Measurements from ENCODE around the gene SGCD.

Gene SGCD

DNA sequence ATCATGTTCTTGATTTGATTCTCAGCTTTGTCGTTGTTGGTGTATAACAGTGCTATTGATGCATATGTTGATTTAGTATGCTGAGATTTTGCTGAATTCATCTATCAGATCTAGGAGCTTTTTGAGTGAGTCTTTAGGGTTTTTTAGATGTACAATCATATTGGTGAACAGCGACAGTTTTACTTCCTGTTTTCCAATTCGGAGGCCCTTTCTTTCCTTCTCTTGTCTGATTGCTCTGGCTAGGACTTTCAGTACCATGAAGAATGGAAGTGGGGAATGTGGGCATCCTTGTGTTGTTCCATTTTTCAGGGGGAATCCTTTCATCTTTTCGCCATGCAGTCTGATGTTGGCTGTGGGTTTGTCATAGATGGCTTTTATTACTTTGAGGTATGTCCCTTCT lies 100.4 kb downstream of the SGCD start:
- Histone ChIP-seq H3K27me3 (replicated peaks; ENCODE audit: control insufficient read depth, insufficient read depth, low read length) (no peaks in the 10 kb centered on the region), H3K9ac (ENCODE audit: low read length) (no peak overlapping the region), H3K4me1 (ENCODE audit: control insufficient read depth, insufficient read depth, low read length) (no peaks in the 10 kb centered on the region), H3K4me3 (ENCODE audit: low read length) (no peak overlapping the region), H3K36me3 (ENCODE audit: control insufficient read depth, insufficient read depth, low read length, severe bottlenecking) (no peaks in the 10 kb centered on the region), H3K9me3 (ENCODE audit: control insufficient read depth, low read length) (peaks cover 6% of the 10 kb centered on the region)
- DNase-seq (ENCODE audit: low read depth), result no peak

DNA sequence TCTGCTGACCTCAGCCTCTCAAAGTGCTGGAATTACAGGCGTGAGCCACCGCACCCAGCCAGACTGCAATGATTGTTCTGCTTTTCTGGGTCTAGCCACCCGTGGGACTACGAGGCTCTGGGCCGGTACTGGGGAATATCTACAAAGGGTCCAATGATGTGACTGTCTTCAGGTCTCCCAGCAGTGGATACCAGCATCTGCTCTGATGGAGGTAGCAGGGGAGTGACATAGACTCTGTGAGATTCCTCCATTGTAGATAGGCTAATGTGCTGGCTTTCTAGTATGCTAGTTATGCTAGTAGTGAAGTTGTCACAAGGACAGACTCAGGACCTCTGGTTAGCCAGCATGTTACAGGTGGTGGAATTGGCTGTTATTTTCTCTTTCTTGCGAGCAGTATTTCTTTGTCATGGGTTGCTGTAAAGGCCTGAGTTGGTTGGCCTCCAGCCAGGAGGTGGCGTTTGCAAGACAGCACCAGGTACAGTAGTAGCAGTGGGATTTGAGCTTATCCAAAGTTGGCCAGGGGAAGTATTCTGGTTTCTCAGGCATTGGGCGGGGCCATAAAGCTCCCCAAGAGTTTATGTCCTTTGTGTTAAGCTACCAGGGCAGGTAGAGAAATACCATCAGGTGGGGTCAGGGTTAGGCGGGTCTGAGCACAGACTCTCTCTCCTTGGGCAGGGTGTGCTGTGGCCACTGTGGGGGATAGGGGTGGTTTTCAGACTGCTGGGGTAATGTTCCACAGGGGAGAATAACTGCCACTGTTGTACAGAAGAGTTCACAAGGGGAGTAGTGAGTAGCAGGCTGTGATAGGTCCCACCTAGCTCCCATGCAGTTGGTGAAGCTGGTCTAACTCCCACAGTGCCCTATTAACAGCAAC lies 105.2 kb downstream of the SGCD start:
- H3K9me3 ChIP-seq (ENCODE audit: control insufficient read depth, low read length), result peaks cover 6% of the 10 kb centered on the region
- DNase-seq (ENCODE audit: low read depth), result no peak
- no peaks in the 10 kb centered on the region for H3K4me1 ChIP-seq (ENCODE audit: control insufficient read depth, insufficient read depth, low read length)
- no peak overlapping the region for H3K4me3 ChIP-seq (ENCODE audit: low read length)
- no peaks in the 10 kb centered on the region for H3K36me3 ChIP-seq (ENCODE audit: control insufficient read depth, insufficient read depth, low read length, severe bottlenecking)
- H3K9ac ChIP-seq (ENCODE audit: low read length), result no peak overlapping the region
- no peaks in the 10 kb centered on the region for H3K27me3 ChIP-seq (replicated peaks; ENCODE audit: control insufficient read depth, insufficient read depth, low read length)

DNA sequence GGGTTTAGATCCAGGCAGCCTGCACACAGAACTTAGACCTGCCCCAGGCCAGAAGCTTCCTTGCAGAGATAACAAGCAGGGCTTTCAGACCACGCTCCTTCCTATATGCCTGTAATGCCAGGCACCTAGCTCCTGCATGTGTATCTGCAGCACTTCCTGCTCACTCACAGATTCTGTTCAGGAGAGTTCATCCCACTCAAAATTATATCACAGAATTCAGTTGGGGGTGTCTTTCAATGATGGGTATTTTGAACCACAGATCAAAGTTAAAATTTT lies 105.8 kb downstream of the SGCD start:
- Histone ChIP-seq H3K27me3 (replicated peaks; ENCODE audit: control insufficient read depth, insufficient read depth, low read length) (no peaks in the 10 kb centered on the region), H3K4me3 (ENCODE audit: low read length) (no peak overlapping the region), H3K4me1 (ENCODE audit: control insufficient read depth, insufficient read depth, low read length) (no peaks in the 10 kb centered on the region), H3K36me3 (ENCODE audit: control insufficient read depth, insufficient read depth, low read length, severe bottlenecking) (no peaks in the 10 kb centered on the region), H3K9ac (ENCODE audit: low read length) (no peak overlapping the region), H3K9me3 (ENCODE audit: control insufficient read depth, low read length) (peaks cover 6% of the 10 kb centered on the region)
- DNase-seq (ENCODE audit: low read depth), result no peak

DNA sequence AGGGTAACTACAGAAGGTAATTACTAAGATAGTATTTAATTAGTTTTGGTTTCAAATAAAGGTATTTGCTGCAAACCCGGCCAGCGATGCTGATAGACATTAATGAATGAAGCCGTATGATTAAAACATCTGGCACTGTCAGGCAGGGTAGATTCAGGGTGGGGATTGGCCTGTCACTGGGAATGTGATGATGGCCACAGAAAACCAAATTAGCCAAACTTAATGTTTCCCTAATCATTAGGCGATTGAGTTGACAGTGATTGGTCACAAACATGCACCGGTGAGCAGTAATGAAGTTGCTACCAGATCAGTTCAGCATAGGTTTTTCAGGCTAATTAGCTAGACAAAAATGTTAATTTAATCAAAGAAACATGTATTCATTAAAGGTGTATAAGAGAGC lies 107.5 kb downstream of the SGCD start:
- Histone ChIP-seq H3K36me3 (ENCODE audit: control insufficient read depth, insufficient read depth, low read length, severe bottlenecking) (no peaks in the 10 kb centered on the region), H3K4me3 (ENCODE audit: low read length) (no peak overlapping the region), H3K4me1 (ENCODE audit: control insufficient read depth, insufficient read depth, low read length) (no peaks in the 10 kb centered on the region), H3K27me3 (replicated peaks; ENCODE audit: control insufficient read depth, insufficient read depth, low read length) (no peaks in the 10 kb centered on the region), H3K9ac (ENCODE audit: low read length) (no peak overlapping the region), H3K9me3 (ENCODE audit: control insufficient read depth, low read length) (peaks cover 1% of the 10 kb centered on the region)
- DNase-seq (ENCODE audit: low read depth), result no peak

DNA sequence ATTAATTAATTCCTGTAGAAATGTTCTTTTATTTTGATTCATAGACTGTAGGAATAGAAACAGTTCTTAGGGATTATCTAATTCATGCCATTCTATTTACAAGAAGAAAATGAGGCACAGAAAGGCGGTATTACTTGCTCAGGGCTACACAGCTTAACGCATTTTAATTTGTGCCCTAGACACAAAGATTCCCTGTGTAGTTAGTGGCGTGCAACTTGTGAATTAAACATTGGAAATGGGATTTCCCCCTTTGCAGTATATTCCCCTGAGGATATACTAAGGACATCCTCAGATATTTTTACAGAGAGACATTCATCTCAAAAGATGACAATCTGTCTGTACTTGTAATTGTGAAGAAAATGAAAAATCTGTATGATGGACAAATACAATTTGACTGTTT lies 108.1 kb downstream of the SGCD start:
- Histone ChIP-seq H3K4me1 (ENCODE audit: control insufficient read depth, insufficient read depth, low read length) (no peaks in the 10 kb centered on the region), H3K9me3 (ENCODE audit: control insufficient read depth, low read length) (no peaks in the 10 kb centered on the region), H3K36me3 (ENCODE audit: control insufficient read depth, insufficient read depth, low read length, severe bottlenecking) (no peaks in the 10 kb centered on the region), H3K27me3 (replicated peaks; ENCODE audit: control insufficient read depth, insufficient read depth, low read length) (no peaks in the 10 kb centered on the region), H3K9ac (ENCODE audit: low read length) (no peak overlapping the region), H3K4me3 (ENCODE audit: low read length) (no peak overlapping the region)
- DNase-seq (ENCODE audit: low read depth), result no peak

DNA sequence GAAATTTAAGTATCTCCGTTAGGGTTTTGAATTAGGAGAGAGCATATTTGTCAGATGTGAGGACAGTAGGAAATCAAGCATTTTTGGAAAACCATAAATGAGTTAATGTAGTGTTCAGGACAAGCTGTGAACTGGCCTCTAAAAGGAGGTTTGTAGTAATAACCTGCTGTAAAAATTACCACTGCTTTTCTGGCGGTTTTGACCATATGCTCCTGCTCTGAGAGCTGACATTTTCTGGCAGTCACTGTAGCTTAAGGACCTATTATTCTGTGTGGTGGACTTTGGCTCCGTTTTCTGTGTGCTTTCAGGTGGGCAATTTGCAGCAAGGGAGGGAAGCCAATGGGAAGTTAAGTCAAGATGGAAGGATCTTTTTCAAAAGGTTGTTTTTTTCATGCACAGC lies 111.1 kb downstream of the SGCD start:
- H3K27me3 ChIP-seq (replicated peaks; ENCODE audit: control insufficient read depth, insufficient read depth, low read length), result no peaks in the 10 kb centered on the region
- H3K9me3 ChIP-seq (ENCODE audit: control insufficient read depth, low read length), result no peaks in the 10 kb centered on the region
- H3K9ac ChIP-seq (ENCODE audit: low read length), result no peak overlapping the region
- DNase-seq (ENCODE audit: low read depth), result no peak
- H3K36me3 ChIP-seq (ENCODE audit: control insufficient read depth, insufficient read depth, low read length, severe bottlenecking), result no peaks in the 10 kb centered on the region
- H3K4me1 ChIP-seq (ENCODE audit: control insufficient read depth, insufficient read depth, low read length), result no peaks in the 10 kb centered on the region
- no peak overlapping the region for H3K4me3 ChIP-seq (ENCODE audit: low read length)

DNA sequence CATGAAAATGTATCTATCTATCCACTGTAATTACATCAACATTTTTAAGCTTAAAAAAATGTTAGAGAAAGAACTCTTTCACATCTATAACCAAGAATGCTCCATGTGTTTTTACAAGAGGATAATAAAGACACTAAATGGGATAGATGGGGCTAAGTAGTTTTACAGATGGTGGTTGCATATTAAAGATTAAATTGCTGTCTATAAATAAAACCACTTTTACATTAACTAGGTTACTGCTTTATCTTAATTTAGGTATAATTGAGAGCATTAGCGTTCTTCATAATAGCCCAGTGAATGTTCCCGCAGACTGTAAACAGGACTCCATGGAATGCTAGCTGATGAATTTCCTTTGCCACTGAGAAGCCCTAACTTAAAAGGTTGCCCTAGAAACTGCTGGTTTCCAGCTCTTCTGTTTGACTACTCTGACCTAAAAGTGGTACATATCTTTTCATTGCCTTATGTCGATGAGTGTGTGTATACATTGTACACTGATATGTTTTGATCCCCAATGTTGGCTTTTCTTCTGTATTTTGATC lies 117.9 kb downstream of the SGCD start:
- DNase-seq (ENCODE audit: low read depth), result no peak
- Histone ChIP-seq H3K4me1 (ENCODE audit: control insufficient read depth, insufficient read depth, low read length) (no peaks in the 10 kb centered on the region), H3K4me3 (ENCODE audit: low read length) (no peak overlapping the region), H3K9ac (ENCODE audit: low read length) (no peak overlapping the region), H3K27me3 (replicated peaks; ENCODE audit: control insufficient read depth, insufficient read depth, low read length) (no peaks in the 10 kb centered on the region), H3K9me3 (ENCODE audit: control insufficient read depth, low read length) (no peaks in the 10 kb centered on the region), H3K36me3 (ENCODE audit: control insufficient read depth, insufficient read depth, low read length, severe bottlenecking) (no peaks in the 10 kb centered on the region)

DNA sequence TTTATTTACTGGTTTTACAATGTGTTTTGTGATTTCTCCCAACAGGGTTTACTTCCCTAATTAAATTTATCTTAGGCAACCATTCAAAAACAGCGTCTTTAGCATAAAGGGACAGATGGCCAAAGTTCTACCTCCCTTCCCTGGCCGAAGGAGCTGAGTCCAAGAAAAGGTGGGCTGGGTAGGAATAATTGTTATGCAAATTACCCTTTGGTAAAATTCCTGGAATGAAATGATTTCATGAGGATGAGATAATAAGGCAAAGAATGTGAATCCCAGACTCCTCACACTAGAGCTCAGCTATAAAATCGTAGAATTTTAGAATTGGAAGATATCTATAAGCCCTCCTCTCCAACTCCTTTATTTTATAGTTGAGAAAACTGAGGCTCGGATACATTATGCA lies 119.6 kb downstream of the SGCD start:
- H3K36me3 ChIP-seq (ENCODE audit: control insufficient read depth, insufficient read depth, low read length, severe bottlenecking), result no peaks in the 10 kb centered on the region
- no peak overlapping the region for H3K9ac ChIP-seq (ENCODE audit: low read length)
- no peaks in the 10 kb centered on the region for H3K27me3 ChIP-seq (replicated peaks; ENCODE audit: control insufficient read depth, insufficient read depth, low read length)
- no peaks in the 10 kb centered on the region for H3K9me3 ChIP-seq (ENCODE audit: control insufficient read depth, low read length)
- no peak overlapping the region for H3K4me3 ChIP-seq (ENCODE audit: low read length)
- no peak for DNase-seq (ENCODE audit: low read depth)
- no peaks in the 10 kb centered on the region for H3K4me1 ChIP-seq (ENCODE audit: control insufficient read depth, insufficient read depth, low read length)

DNA sequence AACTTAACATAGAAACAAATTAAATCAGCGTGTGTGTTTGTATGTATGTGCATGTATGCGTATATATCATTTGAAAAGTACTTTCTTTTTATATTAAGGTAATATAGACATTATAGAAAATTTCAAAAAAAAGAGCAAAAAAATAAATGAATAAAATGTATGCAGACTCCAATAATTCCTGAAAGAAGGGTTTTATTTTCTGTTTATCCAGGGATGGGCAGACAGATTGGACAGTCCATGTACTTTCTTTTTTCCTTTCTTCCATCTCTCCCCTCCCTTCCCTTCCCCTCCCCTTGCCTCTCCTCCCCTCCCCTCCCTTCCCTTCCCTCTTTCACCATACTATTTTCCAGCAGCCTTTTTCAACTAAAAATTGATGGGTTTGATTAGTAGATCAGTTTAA lies 123.8 kb downstream of the SGCD start:
- no peaks in the 10 kb centered on the region for H3K36me3 ChIP-seq (ENCODE audit: control insufficient read depth, insufficient read depth, low read length, severe bottlenecking)
- H3K4me3 ChIP-seq (ENCODE audit: low read length), result no peak overlapping the region
- H3K4me1 ChIP-seq (ENCODE audit: control insufficient read depth, insufficient read depth, low read length), result no peaks in the 10 kb centered on the region
- H3K9ac ChIP-seq (ENCODE audit: low read length), result no peak overlapping the region
- DNase-seq (ENCODE audit: low read depth), result no peak
- no peaks in the 10 kb centered on the region for H3K27me3 ChIP-seq (replicated peaks; ENCODE audit: control insufficient read depth, insufficient read depth, low read length)
- H3K9me3 ChIP-seq (ENCODE audit: control insufficient read depth, low read length), result no peaks in the 10 kb centered on the region

DNA sequence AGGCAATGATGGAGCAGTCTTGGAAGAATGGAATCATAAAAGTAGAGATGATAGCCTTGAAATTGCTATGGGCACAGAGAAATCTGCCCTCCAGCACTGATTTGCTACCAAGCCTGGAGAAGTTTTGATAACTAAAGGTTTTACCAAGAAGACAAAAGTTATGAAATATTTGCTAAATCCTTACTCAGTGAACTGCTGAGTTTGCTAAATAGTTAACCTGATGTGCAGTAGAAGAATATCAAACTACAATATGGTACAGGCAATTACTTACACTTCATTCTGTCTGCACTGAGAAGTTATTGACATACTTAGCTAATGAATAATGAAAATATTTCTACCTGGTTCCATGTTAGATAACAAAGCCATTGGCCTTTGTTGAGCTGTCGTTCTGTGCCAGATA lies 124.5 kb downstream of the SGCD start:
- no peaks in the 10 kb centered on the region for H3K27me3 ChIP-seq (replicated peaks; ENCODE audit: control insufficient read depth, insufficient read depth, low read length)
- no peaks in the 10 kb centered on the region for H3K9me3 ChIP-seq (ENCODE audit: control insufficient read depth, low read length)
- no peak overlapping the region for H3K9ac ChIP-seq (ENCODE audit: low read length)
- DNase-seq (ENCODE audit: low read depth), result no peak
- no peaks in the 10 kb centered on the region for H3K36me3 ChIP-seq (ENCODE audit: control insufficient read depth, insufficient read depth, low read length, severe bottlenecking)
- no peak overlapping the region for H3K4me3 ChIP-seq (ENCODE audit: low read length)
- H3K4me1 ChIP-seq (ENCODE audit: control insufficient read depth, insufficient read depth, low read length), result no peaks in the 10 kb centered on the region

DNA sequence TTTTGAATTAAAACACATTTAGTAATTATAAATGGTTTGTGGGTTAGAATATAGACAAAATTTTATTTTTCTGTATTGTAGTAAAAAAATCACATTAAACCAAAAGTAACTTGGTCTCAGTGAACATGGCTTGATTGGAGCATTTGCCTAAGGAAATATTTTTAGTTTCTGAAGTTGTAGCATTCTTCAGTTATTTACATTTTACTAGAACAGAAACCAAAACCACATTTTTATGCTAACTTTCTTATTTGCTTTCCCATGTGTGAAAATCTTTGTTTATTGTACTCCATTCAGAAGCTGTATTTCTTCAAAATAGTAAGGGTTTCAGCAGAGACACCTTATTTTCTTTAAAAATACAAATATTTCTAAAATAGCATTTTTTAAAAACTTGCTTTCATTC lies 129.9 kb downstream of the SGCD start:
- H3K27me3 ChIP-seq (replicated peaks; ENCODE audit: control insufficient read depth, insufficient read depth, low read length), result no peaks in the 10 kb centered on the region
- no peaks in the 10 kb centered on the region for H3K4me1 ChIP-seq (ENCODE audit: control insufficient read depth, insufficient read depth, low read length)
- no peaks in the 10 kb centered on the region for H3K36me3 ChIP-seq (ENCODE audit: control insufficient read depth, insufficient read depth, low read length, severe bottlenecking)
- DNase-seq (ENCODE audit: low read depth), result peak; percentile 32
- H3K9ac ChIP-seq (ENCODE audit: low read length), result no peak overlapping the region
- no peaks in the 10 kb centered on the region for H3K9me3 ChIP-seq (ENCODE audit: control insufficient read depth, low read length)
- no peak overlapping the region for H3K4me3 ChIP-seq (ENCODE audit: low read length)

All from adipocyte (in vitro differentiated cells).